HPDE6-E6E7 (cell line): Measurements from ENCODE around the gene DLG3.
"Not testable (repeated sequence)": the region's sequence is repeated elsewhere in the genome, so short reads cannot be mapped to it uniquely, and the experiment has no call there.

Experiments
- DNase-seq: peaks from one replicate; pipeline ENCODE4 v3.0.0; 2011; ENCODE audit warnings: missing footprints; ENCODE audit errors: extremely low spot score

DLG3 gene

GRCh38 chrX:70476934-70477733 is 32.5 kb downstream of the DLG3 start:
- DNase-seq, result peak; percentile 48

- no peak for DNase-seq
Observed at GRCh38 chrX:70477734-70478075, 33.1 kb downstream of the DLG3 start.

- no peak for DNase-seq
Observed at GRCh38 chrX:70478526-70479245, 34.1 kb downstream of the DLG3 start.

- DNase-seq, result peak; percentile 29
Observed at GRCh38 chrX:70479247-70479921, 34.7 kb downstream of the DLG3 start.

GRCh38 chrX:70479922-70480659 is 35.5 kb downstream of the DLG3 start:
- no peak for DNase-seq

- DNase-seq, result no peak
Observed at GRCh38 chrX:70480660-70481018, 36.0 kb downstream of the DLG3 start.

- no peak for DNase-seq
Observed at GRCh38 chrX:70481471-70482270, 37.0 kb downstream of the DLG3 start.

- DNase-seq, result no peak
Observed at GRCh38 chrX:70482300-70482699, 37.7 kb downstream of the DLG3 start.

GRCh38 chrX:70485466-70485865 is 40.8 kb downstream of the DLG3 start:
- no peak for DNase-seq

- no peak for DNase-seq
Observed at GRCh38 chrX:70488856-70489255, 44.2 kb downstream of the DLG3 start.

GRCh38 chrX:70494441-70494840 is 49.8 kb downstream of the DLG3 start:
- no peak for DNase-seq

- DNase-seq, result no peak
Observed at GRCh38 chrX:70496491-70496890, 51.9 kb downstream of the DLG3 start.

GRCh38 chrX:70497026-70497425 is 52.4 kb downstream of the DLG3 start:
- DNase-seq, result no peak

- no peak for DNase-seq
Observed at GRCh38 chrX:70498129-70498528, 53.5 kb downstream of the DLG3 start.

GRCh38 chrX:70500826-70501225 is 56.2 kb downstream of the DLG3 start:
- no peak for DNase-seq

GRCh38 chrX:70504772-70505450 is 60.3 kb downstream of the DLG3 start:
- DNase-seq, result no peak

GRCh38 chrX:70505451-70505841 is 60.8 kb downstream of the DLG3 start:
- no peak for DNase-seq

GRCh38 chrX:70508296-70508911 is 63.8 kb downstream of the DLG3 start:
- DNase-seq, result no peak

GRCh38 chrX:70509078-70509477 is 64.4 kb downstream of the DLG3 start:
- DNase-seq, result no peak

- not testable (repeated sequence) for DNase-seq
Observed at GRCh38 chrX:70515270-70515669, 70.6 kb downstream of the DLG3 start.
